Measurements from ENCODE around the gene ANGEL2.

DNA sequence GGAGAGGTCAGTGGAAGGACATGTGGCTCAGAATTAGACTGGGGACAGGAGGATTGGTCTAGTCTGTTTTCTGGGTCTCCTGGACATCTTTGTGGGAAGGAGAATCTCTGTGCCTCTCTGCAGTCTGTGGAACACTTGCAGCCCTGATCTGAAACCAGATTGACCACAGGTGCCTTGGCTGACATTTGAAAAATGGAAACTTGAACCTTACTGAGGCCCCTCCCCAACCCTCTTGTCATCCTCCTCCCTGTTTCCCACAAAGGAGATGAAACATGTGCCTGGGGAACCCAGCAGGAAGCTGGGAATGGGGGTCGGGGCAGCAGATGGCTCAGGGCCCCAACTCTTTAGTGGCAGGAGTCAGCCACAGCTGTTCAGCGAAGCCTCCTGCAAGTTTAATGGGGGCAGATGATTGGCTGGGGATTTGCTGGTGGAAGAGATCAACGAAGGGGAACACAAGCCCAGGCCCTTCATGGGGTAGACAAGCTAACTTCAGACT is 47.3 kb downstream of the ANGEL2 start:
- TF ChIP-seq, protein P1, sequence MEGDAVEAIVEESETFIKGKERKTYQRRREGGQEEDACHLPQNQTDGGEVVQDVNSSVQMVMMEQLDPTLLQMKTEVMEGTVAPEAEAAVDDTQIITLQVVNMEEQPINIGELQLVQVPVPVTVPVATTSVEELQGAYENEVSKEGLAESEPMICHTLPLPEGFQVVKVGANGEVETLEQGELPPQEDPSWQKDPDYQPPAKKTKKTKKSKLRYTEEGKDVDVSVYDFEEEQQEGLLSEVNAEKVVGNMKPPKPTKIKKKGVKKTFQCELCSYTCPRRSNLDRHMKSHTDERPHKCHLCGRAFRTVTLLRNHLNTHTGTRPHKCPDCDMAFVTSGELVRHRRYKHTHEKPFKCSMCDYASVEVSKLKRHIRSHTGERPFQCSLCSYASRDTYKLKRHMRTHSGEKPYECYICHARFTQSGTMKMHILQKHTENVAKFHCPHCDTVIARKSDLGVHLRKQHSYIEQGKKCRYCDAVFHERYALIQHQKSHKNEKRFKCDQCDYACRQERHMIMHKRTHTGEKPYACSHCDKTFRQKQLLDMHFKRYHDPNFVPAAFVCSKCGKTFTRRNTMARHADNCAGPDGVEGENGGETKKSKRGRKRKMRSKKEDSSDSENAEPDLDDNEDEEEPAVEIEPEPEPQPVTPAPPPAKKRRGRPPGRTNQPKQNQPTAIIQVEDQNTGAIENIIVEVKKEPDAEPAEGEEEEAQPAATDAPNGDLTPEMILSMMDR (conservative IDR thresholded peaks at IDR 0.05 in 1 of 2, IDR thresholded peaks at IDR 0.05 in 1 of 2; ENCODE audit: extremely low read depth in 1 of 2, insufficient read depth in 1 of 2, low read depth in 1 of 2, low read length in 2 of 2) = no peak
- no peak for TF ChIP-seq EZH2 (IDR thresholded peaks at IDR 0.05; ENCODE audit: borderline replicate concordance, low read length)

Measured in mammary epithelial cell (primary cell).